Type B pancreatic cell (in vitro differentiated cells): Measurements from ENCODE around the gene ICA1. TPM values are rescaled to one million over a fixed set of nuclear protein-coding genes. Genes with fewer than 3 reads are reported as not detected.

Source experiments
- DNase-seq: peaks from one replicate; pipeline ENCODE4 v3.0.0; 2021; ENCODE audit warnings: mixed read lengths; ENCODE audit not compliant: unreplicated experiment; ENCODE audit errors: extremely low spot score
- H3K27ac Mint-ChIP-seq: 2 replicates; pipeline ENCODE4 v1.8.0; 2021; ENCODE audit warnings: mild to moderate bottlenecking, mixed read lengths
- H3K27me3 Mint-ChIP-seq: 2 replicates; pipeline ENCODE4 v1.8.0; 2021; ENCODE audit warnings: mixed read lengths
- H3K36me3 Mint-ChIP-seq: 2 replicates; pipeline ENCODE4 v1.8.0; 2021; ENCODE audit warnings: mixed read lengths
- H3K4me1 Mint-ChIP-seq: one replicate; pipeline ENCODE4 v1.8.0; 2021; ENCODE audit warnings: mixed read lengths; ENCODE audit not compliant: unreplicated experiment
- H3K4me3 Mint-ChIP-seq: 2 replicates; pipeline ENCODE4 v1.8.0; 2021; ENCODE audit warnings: mild to moderate bottlenecking, mixed read lengths
- H3K9me3 Mint-ChIP-seq: 2 replicates; pipeline ENCODE4 v1.8.0; 2021; ENCODE audit warnings: mixed read lengths
- CTCF ChIP-seq: fragments of 200-600 bp; sonication (generic); conservative IDR thresholded peaks from 2 replicates; pipeline ENCODE4 v1.5.0; 2021; ENCODE audit warnings: antibody characterized with exemption, mild to moderate bottlenecking
- total RNA-seq: library from RNA; stranded (reverse); gene quantifications from 2 replicates; pipeline ENCODE4 v1.2.1, GENCODE V29; 2021; ENCODE audit warnings: low replicate concordance

The ICA1 gene
- total RNA-seq, 1 donor from 2014 or later: 9.8 TPM

DNA sequence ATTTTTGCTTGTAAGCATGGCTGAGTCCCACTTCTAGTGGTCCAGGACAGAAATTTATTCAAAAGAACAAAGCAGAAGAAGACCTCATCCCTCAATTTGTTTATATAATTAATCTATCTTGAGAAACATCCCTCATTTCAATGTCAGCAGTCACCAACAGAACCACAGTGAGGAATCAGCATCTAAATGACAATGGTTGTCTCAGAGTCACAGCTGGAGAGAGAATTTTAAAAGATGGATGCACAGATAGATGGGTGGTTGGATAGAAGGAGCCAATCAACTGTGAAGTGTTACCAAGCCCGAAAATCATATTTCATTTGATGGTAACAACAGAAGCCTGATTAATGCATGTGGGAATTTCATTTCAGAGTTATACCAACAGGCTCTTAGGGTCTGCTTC is 55.0 kb downstream of the ICA1 start:
- Mint-ChIP-seq H3K27me3 (peaks cover 6% of the 10 kb centered on the region), H3K4me3 (no peak overlapping the region), H3K36me3 (peaks cover 6% of the 10 kb centered on the region), H3K9me3 (no peaks in the 10 kb centered on the region), H3K27ac (no peak overlapping the region), H3K4me1 (peaks cover 36% of the 10 kb centered on the region)
- TF ChIP-seq CTCF: no peak
- DNase-seq: no peak

- H3K4me3 Mint-ChIP-seq: no peak overlapping the region
- peaks cover 6% of the 10 kb centered on the region for H3K27me3 Mint-ChIP-seq
- H3K9me3 Mint-ChIP-seq: no peaks in the 10 kb centered on the region
- H3K4me1 Mint-ChIP-seq: peaks cover 31% of the 10 kb centered on the region
- peaks cover 6% of the 10 kb centered on the region for H3K36me3 Mint-ChIP-seq
- no peak for TF ChIP-seq CTCF
- DNase-seq: no peak
- H3K27ac Mint-ChIP-seq: no peak overlapping the region
These were observed 56.4 kb downstream of the ICA1 start for GRCh38 chr7:8205537-8205936.

DNA sequence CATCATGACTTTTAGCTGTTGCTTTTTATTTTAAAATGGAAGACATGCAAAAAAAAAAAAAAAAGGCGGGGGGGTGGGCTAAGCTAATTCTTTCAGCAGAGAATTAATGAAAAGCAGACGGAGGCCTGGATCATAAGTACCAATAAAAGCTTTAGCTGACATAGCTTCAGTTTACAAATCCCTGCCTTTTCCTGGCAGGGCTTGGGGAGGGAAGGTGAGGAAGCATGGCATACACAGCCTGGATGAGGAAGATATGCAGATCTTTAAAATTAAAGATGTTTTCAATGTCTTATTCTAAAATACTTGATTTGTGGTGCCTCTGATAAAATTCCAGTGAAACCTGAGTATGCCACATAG is 57.0 kb downstream of the ICA1 start:
- Mint-ChIP-seq H3K4me1 (peaks cover 30% of the 10 kb centered on the region), H3K9me3 (no peaks in the 10 kb centered on the region), H3K27me3 (peaks cover 6% of the 10 kb centered on the region), H3K36me3 (peaks cover 6% of the 10 kb centered on the region), H3K4me3 (no peak overlapping the region), H3K27ac (no peak overlapping the region)
- no peak for TF ChIP-seq CTCF
- DNase-seq: no peak

- H3K9me3 Mint-ChIP-seq: no peaks in the 10 kb centered on the region
- no peak for TF ChIP-seq CTCF
- no peak for DNase-seq
- peaks cover 3% of the 10 kb centered on the region for H3K36me3 Mint-ChIP-seq
- H3K4me3 Mint-ChIP-seq: no peak overlapping the region
- peaks cover 3% of the 10 kb centered on the region for H3K27me3 Mint-ChIP-seq
- no peak overlapping the region for H3K27ac Mint-ChIP-seq
- peaks cover 25% of the 10 kb centered on the region for H3K4me1 Mint-ChIP-seq
These were observed 57.5 kb downstream of the ICA1 start for GRCh38 chr7:8204339-8205030.

DNA sequence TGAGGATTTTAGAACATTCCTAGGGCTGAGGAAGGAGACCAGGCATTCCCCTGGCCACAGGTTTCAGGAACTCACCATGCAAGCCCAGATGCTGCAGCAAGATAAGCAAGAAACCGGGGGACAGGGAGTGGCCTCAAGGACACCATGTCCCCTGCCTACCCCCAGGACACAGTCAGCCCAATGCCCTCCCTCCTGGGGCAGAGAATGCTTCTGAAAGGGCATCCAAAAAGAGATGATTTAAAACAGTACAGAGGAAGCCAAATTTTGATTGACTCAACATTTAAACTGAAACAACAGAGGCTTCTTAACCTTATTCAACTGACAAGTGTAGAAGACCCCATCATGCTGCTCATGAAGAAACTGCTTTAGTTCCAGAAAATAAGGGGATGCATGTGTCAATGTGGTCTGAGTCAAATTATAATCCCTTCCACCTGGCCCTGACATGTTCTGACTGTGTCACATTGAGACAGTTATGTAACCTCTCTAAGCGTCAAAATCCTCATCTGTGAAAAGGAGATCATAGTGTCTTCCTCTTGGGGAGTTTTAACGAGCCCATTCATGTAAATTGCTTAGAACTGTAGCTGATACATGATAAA is 60.0 kb downstream of the ICA1 start:
- no peak overlapping the region for H3K4me3 Mint-ChIP-seq
- no peak for DNase-seq
- peaks cover 17% of the 10 kb centered on the region for H3K4me1 Mint-ChIP-seq
- no peak overlapping the region for H3K27ac Mint-ChIP-seq
- H3K9me3 Mint-ChIP-seq: peaks cover 6% of the 10 kb centered on the region
- no peak for TF ChIP-seq CTCF
- peaks cover 3% of the 10 kb centered on the region for H3K27me3 Mint-ChIP-seq
- H3K36me3 Mint-ChIP-seq: peaks cover 6% of the 10 kb centered on the region
